NCI-H2171 (cell line): Measurements from ENCODE around the gene DNAH9.

ENCODE experiments used
- DNase-seq: peaks from one replicate; lab custom pipeline; 2025; lab: John Stamatoyannopoulos, UW

Gene DNAH9

GRCh38 chr17:11601661-11602060 is 3.4 kb downstream of the DNAH9 start:
- no peak for DNase-seq

- DNase-seq = no peak
Measured at GRCh38 chr17:11608396-11608795, 10.1 kb downstream of the DNAH9 start.

GRCh38 chr17:11610999-11611566 is 12.8 kb downstream of the DNAH9 start:
- DNase-seq = no peak

GRCh38 chr17:11612956-11613355 is 14.7 kb downstream of the DNAH9 start:
- no peak for DNase-seq

- DNase-seq = no peak
Measured at GRCh38 chr17:11618861-11619566, 20.7 kb downstream of the DNAH9 start.

- DNase-seq = no peak
Measured at GRCh38 chr17:11622492-11622891, 24.2 kb downstream of the DNAH9 start.

GRCh38 chr17:11624976-11625375 is 26.7 kb downstream of the DNAH9 start:
- DNase-seq = no peak

GRCh38 chr17:11625878-11626277 is 27.6 kb downstream of the DNAH9 start:
- DNase-seq = no peak

- DNase-seq = no peak
Measured at GRCh38 chr17:11627301-11627940, 29.2 kb downstream of the DNAH9 start.

GRCh38 chr17:11628374-11628773 is 30.1 kb downstream of the DNAH9 start:
- DNase-seq = no peak

- DNase-seq = no peak
Measured at GRCh38 chr17:11628831-11629230, 30.6 kb downstream of the DNAH9 start.

- no peak for DNase-seq
Measured at GRCh38 chr17:11636771-11637170, 38.5 kb downstream of the DNAH9 start.

GRCh38 chr17:11637796-11638195 is 39.5 kb downstream of the DNAH9 start:
- DNase-seq = no peak

- no peak for DNase-seq
Measured at GRCh38 chr17:11638700-11639265, 40.5 kb downstream of the DNAH9 start.

- no peak for DNase-seq
Measured at GRCh38 chr17:11639736-11640462, 41.6 kb downstream of the DNAH9 start.

- DNase-seq = no peak
Measured at GRCh38 chr17:11640463-11640814, 42.2 kb downstream of the DNAH9 start.

- no peak for DNase-seq
Measured at GRCh38 chr17:11641521-11642275, 43.4 kb downstream of the DNAH9 start.

- no peak for DNase-seq
Measured at GRCh38 chr17:11642655-11643054, 44.4 kb downstream of the DNAH9 start.

- DNase-seq = no peak
Measured at GRCh38 chr17:11643851-11644250, 45.6 kb downstream of the DNAH9 start.

- DNase-seq = peak; percentile 63
Measured at GRCh38 chr17:11644265-11645212, 46.3 kb downstream of the DNAH9 start.

- DNase-seq = no peak
Measured at GRCh38 chr17:11645426-11645825, 47.2 kb downstream of the DNAH9 start.
